Activated CD4-positive, alpha-beta T cell treated with anti-CD3 and anti-CD28 coated beads, Interleukin-10, Interleukin-2, amounts not matched to agents 100 ng/mL and 50 ng/mL, durations not matched to agents 16 hours and 8 hours (primary cell): ENCODE measurements around the gene DLST.
A peak's percentile ranks its signal among the peaks of the same experiment; 100 is the strongest.

Experiments used
- DNase-seq: peaks from one replicate; pipeline ENCODE4 v3.0.0-alpha.2; 2020

Gene DLST

GRCh38 chr14:74881431-74882102 lies at the start of gene DLST:
Gene DLST (plus strand): TSS chr14:74881916. CDS start chr14:74881954, 38 bp downstream.
- DNase-seq: peak; percentile 90

GRCh38 chr14:74832849-74833248 lies 48.9 kb upstream of the DLST start:
- no peak for DNase-seq

GRCh38 chr14:74834692-74835392 lies 46.9 kb upstream of the DLST start:
- DNase-seq: no peak

- DNase-seq: no peak
These were observed 46.0 kb upstream of the DLST start for GRCh38 chr14:74835645-74836250.

GRCh38 chr14:74836251-74836960 lies 45.3 kb upstream of the DLST start:
- peak; percentile 39 for DNase-seq

- peak; percentile 39 for DNase-seq
These were observed 43.5 kb upstream of the DLST start for GRCh38 chr14:74838166-74838565.

- DNase-seq: peak; percentile 68
These were observed 41.1 kb upstream of the DLST start for GRCh38 chr14:74840603-74841030.

GRCh38 chr14:74841230-74842207 lies 40.2 kb upstream of the DLST start:
- peak; percentile 80 for DNase-seq

- no peak for DNase-seq
These were observed 38.1 kb upstream of the DLST start for GRCh38 chr14:74843653-74844052.

GRCh38 chr14:74846168-74846567 lies 35.5 kb upstream of the DLST start:
- DNase-seq: no peak

GRCh38 chr14:74846968-74847665 lies 34.6 kb upstream of the DLST start:
- no peak for DNase-seq

- no peak for DNase-seq
These were observed 32.9 kb upstream of the DLST start for GRCh38 chr14:74848768-74849167.

GRCh38 chr14:74852922-74853530 lies 28.7 kb upstream of the DLST start:
- DNase-seq: no peak

GRCh38 chr14:74853581-74853980 lies 28.1 kb upstream of the DLST start:
- DNase-seq: no peak

GRCh38 chr14:74855021-74855420 lies 26.7 kb upstream of the DLST start:
- no peak for DNase-seq

GRCh38 chr14:74855945-74856344 lies 25.8 kb upstream of the DLST start:
- no peak for DNase-seq

- no peak for DNase-seq
These were observed 25.4 kb upstream of the DLST start for GRCh38 chr14:74856366-74856765.

- DNase-seq: no peak
These were observed 23.7 kb upstream of the DLST start for GRCh38 chr14:74858022-74858421.

- no peak for DNase-seq
These were observed 21.8 kb upstream of the DLST start for GRCh38 chr14:74859757-74860552.
